GM21381 (cell line): ENCODE measurements around the gene MTF2.
"Not testable (repeated sequence)": the region's sequence is repeated elsewhere in the genome, so short reads cannot be mapped to it uniquely, and the experiment has no call there.

ENCODE experiments used
- ATAC-seq: cut with Tn5 transposase; IDR thresholded peaks from one replicate; pipeline ENCODE4 v1.9.1; 2021; ENCODE audit warnings: mild to moderate bottlenecking, moderate library complexity; ENCODE audit not compliant: unreplicated experiment

Gene MTF2

DNA sequence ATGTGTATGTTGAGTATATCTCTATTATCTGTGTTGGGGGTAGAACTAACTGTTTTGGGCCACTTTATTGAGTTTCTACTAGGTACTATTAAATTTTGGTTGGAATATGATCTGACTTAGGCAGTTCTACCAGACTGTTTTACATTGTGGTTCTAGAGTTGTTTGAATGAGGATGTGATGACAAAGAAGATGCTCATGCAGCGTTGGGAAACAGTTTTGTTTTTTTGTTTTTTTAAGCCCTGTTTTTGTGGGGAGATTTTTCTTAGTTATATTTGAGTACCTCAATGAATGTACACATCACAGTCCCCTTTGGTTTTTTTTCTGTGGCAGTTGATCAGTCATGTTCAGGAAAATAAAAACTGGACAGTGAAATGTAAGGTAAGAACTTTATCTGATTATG, 61.0 kb downstream of the MTF2 start:
- no peak for ATAC-seq

- ATAC-seq, result no peak
These were observed 63.1 kb downstream of the MTF2 start for GRCh38 chr1:93142161-93142560.

DNA sequence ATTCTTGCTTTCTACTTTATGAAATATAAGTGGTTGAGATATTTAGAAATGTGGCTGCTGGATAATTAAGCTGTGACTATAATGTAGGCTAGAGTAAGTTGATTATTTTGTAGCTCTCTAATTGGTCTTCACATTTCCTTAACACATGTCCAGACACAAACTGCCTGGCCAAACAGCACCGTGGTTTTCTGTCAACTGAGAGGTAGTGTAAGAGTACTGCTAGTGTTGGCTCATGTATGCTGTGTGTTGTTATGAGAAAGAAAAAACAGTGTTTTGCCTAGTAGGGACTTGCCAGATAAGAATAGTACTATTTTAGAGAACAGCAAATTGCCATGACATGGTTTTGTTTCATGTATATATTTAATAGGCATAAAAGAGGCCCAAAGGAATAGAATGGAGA, 64.1 kb downstream of the MTF2 start:
- no peak for ATAC-seq

DNA sequence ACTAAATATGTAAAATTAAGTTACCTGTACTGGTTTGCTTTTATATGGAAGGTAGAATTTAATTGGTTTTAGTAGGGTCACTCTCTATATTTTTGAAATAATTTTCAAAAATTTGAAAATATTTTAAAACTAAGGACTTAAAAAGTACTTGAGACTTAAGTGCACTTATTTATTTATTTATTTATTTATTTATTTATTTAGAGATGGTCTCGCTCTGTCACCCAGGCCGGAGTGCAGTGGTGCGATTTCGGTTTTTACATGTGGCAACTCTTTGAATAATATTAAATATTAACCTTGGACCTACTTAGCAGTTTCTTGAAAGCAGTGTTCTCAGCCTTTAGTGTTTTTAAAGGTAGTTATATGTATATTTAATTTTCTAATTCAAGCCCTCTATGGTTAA, 64.7 kb downstream of the MTF2 start:
- ATAC-seq, result no peak

GRCh38 chr1:93148001-93148400, 68.9 kb downstream of the MTF2 start:
- no peak for ATAC-seq

DNA sequence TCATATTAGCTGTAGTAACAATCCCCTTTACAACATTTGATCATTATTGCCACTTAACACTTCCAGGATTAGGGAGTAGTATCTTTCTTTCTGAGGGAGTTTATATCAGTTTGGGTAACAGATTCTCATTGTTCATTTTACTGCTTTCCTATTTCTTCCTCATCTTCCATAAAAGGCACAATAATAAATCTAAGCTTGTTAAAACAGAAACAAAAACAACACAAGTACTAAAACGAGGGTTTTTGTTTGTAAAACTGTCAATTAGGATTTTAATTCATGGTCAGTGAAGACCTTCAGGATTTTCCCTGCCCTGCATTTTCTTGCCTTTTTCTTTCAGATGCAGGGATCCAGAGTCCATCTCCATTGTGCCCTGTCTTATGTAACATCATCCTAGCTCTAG, 71.6 kb downstream of the MTF2 start:
- no peak for ATAC-seq

- no peak for ATAC-seq
These were observed 72.4 kb downstream of the MTF2 start for GRCh38 chr1:93151474-93151873.

DNA sequence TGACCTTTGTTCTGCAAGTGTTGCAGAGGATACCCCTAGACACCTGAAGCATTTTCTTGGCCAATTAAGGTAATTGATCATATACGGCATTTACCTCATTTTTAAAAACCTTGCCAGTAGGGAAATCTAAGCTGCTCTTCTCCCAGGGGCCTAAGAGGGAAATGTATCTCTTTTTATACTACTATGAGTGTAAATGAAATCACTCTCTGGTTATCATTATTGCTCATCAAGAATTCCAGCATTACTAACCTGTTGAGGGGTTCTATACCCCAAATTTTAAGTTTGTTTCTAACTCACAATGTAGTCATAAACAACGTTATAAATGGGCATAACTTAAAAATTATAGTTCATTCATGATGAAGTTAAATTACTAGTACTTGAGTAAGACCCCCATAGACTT, 73.8 kb downstream of the MTF2 start:
- no peak for ATAC-seq

DNA sequence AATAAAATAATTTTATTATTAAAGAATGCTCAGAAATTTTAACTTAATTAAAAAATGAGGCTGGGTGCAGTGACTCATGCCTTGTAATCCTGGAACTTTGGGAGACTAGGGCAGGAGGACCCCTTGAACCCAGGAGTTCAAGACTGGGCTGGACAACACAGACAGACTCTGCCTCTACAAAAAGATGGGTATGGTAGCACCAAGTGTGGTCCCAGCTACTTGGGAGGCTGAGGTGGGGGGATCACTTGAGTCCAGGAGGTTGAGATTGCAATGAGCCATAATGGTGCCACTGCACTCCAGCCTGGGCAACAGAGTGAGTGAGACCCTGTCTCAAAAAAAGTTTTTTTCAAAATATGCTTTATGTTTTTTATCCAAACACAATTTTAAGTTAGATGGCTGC, 75.8 kb downstream of the MTF2 start:
- ATAC-seq, result no peak

GRCh38 chr1:93155335-93155734, 76.3 kb downstream of the MTF2 start:
- ATAC-seq, result no peak

- ATAC-seq, result no peak
These were observed 80.3 kb downstream of the MTF2 start for GRCh38 chr1:93159337-93159736.

- not testable (repeated sequence) for ATAC-seq
These were observed 84.2 kb downstream of the MTF2 start for GRCh38 chr1:93163314-93163713.

GRCh38 chr1:93164816-93165215, 85.7 kb downstream of the MTF2 start:
- ATAC-seq, result no peak

- ATAC-seq, result not testable (repeated sequence)
These were observed 86.8 kb downstream of the MTF2 start for GRCh38 chr1:93165895-93166294.

DNA sequence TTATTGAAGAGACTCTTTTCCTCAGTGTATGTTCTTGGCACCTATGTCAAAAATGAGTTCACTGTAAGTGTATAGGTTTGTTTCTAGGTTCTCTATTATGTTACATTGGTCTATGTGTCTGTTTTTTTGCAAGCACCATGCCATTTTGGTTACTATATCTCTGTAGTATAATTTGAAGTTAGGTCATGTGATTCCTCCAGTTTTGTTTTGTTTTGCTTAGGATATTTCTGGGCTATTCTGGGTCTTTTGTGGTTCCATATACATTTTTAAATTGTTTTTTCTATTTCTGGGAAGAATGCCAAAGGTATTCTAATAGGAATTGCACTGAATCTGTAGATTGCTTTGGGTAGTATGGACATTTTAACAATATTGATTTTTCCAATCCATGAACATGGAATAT, 87.9 kb downstream of the MTF2 start:
- no peak for ATAC-seq

DNA sequence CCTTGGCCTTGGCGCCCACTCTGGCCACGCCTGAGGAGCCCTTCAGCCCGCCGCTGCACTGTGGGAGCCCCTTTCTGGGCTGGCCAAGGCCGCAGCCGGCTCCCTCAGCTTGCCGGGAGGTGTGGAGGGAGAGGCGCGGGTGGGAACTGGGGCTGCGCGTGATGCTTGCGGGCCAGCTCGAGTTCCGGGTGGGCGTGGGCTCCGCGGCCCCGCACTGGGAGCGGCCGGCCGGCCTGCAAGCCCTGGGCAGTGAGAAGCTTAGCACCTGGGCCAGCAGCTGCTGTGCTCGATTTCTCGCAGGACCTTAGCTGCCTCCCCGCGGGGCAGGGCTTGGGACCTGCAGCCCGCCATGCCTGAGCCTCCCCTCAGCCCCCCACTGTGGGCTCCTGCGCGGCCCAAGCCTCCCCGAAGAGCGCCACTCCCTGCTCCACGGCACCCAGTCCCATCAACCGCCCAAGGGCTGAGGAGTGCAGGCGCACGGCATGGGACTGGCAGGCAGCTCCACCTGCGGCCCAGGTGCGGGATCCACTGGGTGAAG, 91.1 kb downstream of the MTF2 start:
- not testable (repeated sequence) for ATAC-seq

DNA sequence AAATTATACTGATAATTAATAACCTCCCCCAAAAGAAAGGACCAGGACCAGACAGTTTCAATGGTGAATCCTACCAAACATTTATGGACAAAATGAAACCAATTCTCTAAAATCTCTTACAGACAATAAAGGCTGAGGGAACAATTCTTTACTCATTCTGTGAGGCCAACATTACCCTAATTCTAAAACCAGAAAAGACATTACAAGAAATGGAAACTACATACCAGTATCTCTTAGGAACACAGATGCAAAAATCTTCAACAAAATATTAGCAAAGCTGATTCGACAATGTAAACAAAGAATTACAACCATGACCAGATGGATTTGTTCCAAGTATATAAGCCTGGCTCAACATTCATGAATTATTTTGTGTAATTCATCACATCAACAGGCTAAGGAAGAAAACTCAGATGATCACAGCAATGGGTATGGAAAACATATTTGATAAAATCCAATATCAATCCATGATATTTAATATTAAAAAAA, 92.5 kb downstream of the MTF2 start:
- ATAC-seq, result no peak

DNA sequence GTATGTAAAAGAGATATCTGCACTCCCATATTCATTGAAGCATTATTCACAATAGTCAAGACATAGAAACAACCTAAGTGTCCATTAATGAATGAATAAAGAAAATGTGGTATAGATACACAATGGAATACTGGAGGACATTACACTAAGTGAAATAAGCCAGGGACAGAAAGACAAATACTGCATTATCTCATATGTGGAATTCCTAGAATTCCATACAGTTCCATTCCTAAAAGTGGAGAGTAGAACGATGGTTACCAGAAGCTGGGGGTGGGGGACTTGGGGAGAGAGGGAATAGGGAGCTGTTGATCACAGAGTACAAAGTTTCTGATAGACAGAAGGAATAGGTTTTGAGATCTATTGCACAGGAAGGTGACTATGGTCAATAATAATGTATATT, 93.7 kb downstream of the MTF2 start:
- ATAC-seq, result no peak

DNA sequence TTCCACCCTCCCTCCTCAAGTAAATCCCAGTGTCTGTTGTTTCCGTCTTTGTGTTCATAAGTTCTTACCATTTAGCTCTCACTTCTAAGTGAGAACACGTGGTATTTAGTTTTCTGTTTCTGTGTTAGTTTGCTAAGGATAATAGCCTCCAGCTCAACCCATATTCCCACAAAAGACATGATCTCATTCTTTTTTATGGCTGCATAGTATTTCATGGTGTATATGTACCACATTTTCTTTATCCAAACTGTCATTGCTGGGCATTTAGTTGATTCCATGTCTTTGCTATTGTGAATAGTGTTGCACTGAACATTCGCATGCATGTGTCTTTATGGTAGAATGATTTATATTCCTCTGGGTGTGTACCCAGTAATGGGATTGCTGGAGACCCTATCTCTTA, 95.6 kb downstream of the MTF2 start:
- ATAC-seq, result not testable (repeated sequence)

DNA sequence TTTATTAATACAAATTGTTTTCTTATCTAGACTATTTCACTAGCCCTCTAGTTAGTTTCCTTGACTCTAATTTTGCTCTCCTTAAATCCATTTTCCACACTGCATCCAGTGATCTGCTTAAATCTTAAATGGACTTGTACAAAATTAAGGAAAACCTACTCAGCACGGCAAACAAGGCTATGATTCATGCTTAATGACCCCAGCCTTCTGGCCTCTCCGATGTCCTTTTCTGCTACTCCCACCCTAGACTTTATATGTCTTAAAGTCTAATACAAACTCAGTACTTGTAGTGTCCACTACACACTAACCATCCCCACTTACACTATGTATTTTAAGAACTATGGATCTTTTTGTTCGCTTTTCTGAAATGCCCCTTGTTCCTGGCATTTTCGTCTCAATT, 98.9 kb downstream of the MTF2 start:
- ATAC-seq, result no peak

- no peak for ATAC-seq
These were observed 99.3 kb downstream of the MTF2 start for GRCh38 chr1:93178418-93178817.

GRCh38 chr1:93179886-93180722, 101.0 kb downstream of the MTF2 start, which contains the start of gene TMED5:
TMED5 (minus strand) TSS chr1:93180413; CDS start chr1:93180242, 171 bp downstream.
- ATAC-seq, result peak; percentile 80
